Tibial nerve (tissue), 4 donors: ENCODE results near the gene CTNND2. TPM values are rescaled to one million over a fixed set of nuclear protein-coding genes. Genes with fewer than 3 reads are reported as not detected.

Source experiments
- DNase-seq, 2 donors: peaks; one replicate each; pipeline ENCODE4 v3.0.0-alpha.2; 2019; ENCODE audit warnings: low spot score in 2 of 2
- H3K27ac ChIP-seq, 4 donors: fragments of 200-600 bp; sonication (generic) in 3 of 4; one replicate each; pipeline ENCODE4 v1.5.1; 2017 to 2019; ENCODE audit warnings: mild to moderate bottlenecking in 1 of 4
- H3K27me3 ChIP-seq, 2 donors: fragments of 200-600 bp; sonication (generic) in 1 of 2; one replicate each; pipeline versions ENCODE4 v1.5.1 to v1.6.0; 2017 to 2019
- H3K36me3 ChIP-seq, 3 donors: fragments of 200-600 bp; sonication (generic); one replicate each; pipeline ENCODE4 v1.5.1; 2018 to 2019
- H3K4me1 ChIP-seq, 4 donors: fragments of 200-600 bp; sonication (generic) in 3 of 4; one replicate each; pipeline ENCODE4 v1.5.1; 2017 to 2019
- H3K4me3 ChIP-seq, 4 donors: fragments of 200-600 bp; sonication (generic) in 3 of 4; one replicate each; pipeline ENCODE4 v1.5.1; 2017 to 2019; ENCODE audit warnings: mild to moderate bottlenecking in 1 of 4, moderate library complexity in 1 of 4
- H3K9me3 ChIP-seq, 4 donors: fragments of 200-600 bp; sonication (generic) in 3 of 4; one replicate each; pipeline ENCODE4 v1.5.1; 2017 to 2019
- EP300 ChIP-seq, 2 donors: sonication (generic); formaldehyde crosslinking; IDR thresholded peaks; one replicate each; pipeline ENCODE4 v1.6.1; 2017; ENCODE audit warnings: antibody characterized with exemption in 2 of 2, mild to moderate bottlenecking in 1 of 2
- POLR2A ChIP-seq, 2 donors: fragments of 450-650 bp; IDR thresholded peaks; one replicate each; pipeline ENCODE4 v1.6.1; 2017; ENCODE audit warnings: antibody characterized with exemption in 2 of 2, mild to moderate bottlenecking in 2 of 2, moderate library complexity in 2 of 2
- WGBS, 2 donors: methylation state at CpG; one replicate each; pipeline ENCODE4 v1.1.5; 2018; 5-methylcytosine and 5-hydroxymethylcytosine counted together
- total RNA-seq, 4 donors: library from RNA; depleted of rRNA; stranded (reverse); fragments of >200 nt; gene quantifications; one replicate each; pipeline ENCODE4 v1.1.0, GENCODE V29; 2016
- TF ChIP-seq, protein P1 (sequence below), 5 experiments: fragments of 200-600 bp in 3 of 5; fragments of 450-650 bp in 2 of 5; sonication (generic) in 3 of 5; IDR thresholded peaks; one replicate each; pipeline ENCODE4 v1.5.1; 2016 to 2019; ENCODE audit warnings: antibody characterized with exemption in 5 of 5, mild to moderate bottlenecking in 3 of 5, moderate library complexity in 2 of 5

The CTNND2 gene
- total RNA-seq, 4 donors from 2014 or later = 1.5 to 5.7 (median 2.5) TPM; not detected in 1

DNA sequence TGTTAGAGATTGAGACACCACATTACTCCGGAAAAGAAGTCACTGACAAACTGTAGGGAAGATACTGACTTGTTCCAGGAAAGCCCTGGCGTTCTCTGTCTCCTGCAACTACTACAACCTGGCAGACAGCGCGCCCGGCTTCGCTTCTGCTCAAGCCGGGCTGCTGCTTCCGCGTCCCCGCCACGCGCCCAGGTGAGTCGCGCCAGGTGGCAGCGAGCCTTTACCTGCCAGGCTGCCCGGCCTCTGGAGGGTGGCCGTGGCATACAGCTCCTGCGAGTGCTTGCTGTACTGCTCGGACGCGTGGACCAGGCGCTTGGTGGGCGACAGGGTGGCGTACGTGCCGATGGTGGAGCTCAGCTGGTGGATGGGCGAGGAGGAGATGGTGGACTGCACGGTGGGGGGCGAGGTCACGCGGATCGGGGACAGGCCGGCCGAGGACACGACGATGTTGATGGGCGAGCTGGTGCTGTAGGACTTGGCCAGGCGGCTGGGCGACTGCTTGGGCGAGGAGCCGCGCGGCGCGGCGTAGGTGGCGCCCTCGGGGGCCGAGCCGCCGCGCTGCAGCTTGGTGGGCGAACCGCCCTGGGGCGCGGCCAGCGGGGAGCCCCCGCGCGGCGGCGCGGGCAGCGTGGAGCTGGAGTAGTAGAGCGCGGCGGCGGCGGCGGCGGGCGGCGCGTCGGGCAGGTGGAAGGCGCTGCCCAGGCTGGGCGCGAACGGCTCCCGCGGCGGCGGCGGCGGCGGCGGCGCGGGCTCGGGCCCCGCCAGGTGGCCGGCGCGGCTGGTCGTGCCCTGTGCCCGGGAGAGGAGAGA is 519.6 kb downstream of the CTNND2 start:
- DNase-seq = no peak
- WGBS, 2 donors = 7 to 10% methylated on average over 32 to 64 of the region's 96 CpGs
- Histone ChIP-seq H3K27ac (peak overlapping the region in 1 of 4 donors; percentile 55), H3K36me3 (no peaks in the 10 kb centered on the region), H3K27me3 (peaks cover 0 to 25% of the 10 kb centered on the region in 2 donors), H3K4me1 (peaks cover 0 to 21% (median 7%) of the 10 kb centered on the region in 4 donors), H3K9me3 (no peaks in the 10 kb centered on the region), H3K4me3 (peak overlapping the region; percentile 19 to 54 (median 31))
- TF ChIP-seq POLR2A (IDR thresholded peaks at IDR 0.05) (no peak), EP300 (IDR thresholded peaks at IDR 0.05) (no peak)
- TF ChIP-seq, protein P1, sequence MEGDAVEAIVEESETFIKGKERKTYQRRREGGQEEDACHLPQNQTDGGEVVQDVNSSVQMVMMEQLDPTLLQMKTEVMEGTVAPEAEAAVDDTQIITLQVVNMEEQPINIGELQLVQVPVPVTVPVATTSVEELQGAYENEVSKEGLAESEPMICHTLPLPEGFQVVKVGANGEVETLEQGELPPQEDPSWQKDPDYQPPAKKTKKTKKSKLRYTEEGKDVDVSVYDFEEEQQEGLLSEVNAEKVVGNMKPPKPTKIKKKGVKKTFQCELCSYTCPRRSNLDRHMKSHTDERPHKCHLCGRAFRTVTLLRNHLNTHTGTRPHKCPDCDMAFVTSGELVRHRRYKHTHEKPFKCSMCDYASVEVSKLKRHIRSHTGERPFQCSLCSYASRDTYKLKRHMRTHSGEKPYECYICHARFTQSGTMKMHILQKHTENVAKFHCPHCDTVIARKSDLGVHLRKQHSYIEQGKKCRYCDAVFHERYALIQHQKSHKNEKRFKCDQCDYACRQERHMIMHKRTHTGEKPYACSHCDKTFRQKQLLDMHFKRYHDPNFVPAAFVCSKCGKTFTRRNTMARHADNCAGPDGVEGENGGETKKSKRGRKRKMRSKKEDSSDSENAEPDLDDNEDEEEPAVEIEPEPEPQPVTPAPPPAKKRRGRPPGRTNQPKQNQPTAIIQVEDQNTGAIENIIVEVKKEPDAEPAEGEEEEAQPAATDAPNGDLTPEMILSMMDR (IDR thresholded peaks at IDR 0.05) = no peak

DNA sequence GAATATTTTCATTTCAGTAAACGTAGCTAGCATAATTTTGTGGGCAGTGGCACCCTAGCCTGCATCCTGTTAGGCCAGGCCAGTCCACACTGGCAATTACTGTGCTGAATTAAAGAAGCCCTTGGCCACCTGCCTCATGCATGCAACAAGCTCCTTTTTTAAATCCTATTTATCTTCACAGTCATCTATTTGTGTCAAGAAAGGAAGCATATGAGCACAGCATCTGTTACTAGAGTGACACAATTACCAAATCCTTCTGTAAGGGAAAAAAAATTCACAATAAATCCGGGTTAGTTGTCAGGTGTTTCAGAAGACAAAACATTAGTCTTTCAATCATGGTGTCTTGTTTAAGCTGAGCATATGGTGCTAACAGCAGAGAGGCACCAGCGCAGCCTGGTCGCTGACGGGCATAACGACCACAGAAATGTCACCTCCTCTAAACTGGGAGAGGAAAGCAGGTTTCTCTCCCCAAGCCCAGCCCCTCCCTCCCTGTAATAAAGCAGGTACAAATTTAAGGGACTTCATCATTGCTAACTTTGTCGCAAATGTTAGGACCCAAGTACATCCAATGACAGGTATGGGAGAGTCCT is 520.6 kb downstream of the CTNND2 start:
- H3K4me3 ChIP-seq = no peak overlapping the region
- no peak for TF ChIP-seq POLR2A (IDR thresholded peaks at IDR 0.05)
- TF ChIP-seq EP300 (IDR thresholded peaks at IDR 0.05) = no peak
- TF ChIP-seq, protein P1 (IDR thresholded peaks at IDR 0.05) = no peak
- H3K36me3 ChIP-seq = no peaks in the 10 kb centered on the region
- WGBS, 2 donors = 78% methylated on average over 7 of the region's 7 CpGs
- DNase-seq = no peak
- no peak overlapping the region for H3K27ac ChIP-seq
- no peaks in the 10 kb centered on the region for H3K9me3 ChIP-seq
- peaks cover 0 to 21% (median 7%) of the 10 kb centered on the region in 4 donors for H3K4me1 ChIP-seq
- peaks cover 0 to 25% of the 10 kb centered on the region in 2 donors for H3K27me3 ChIP-seq

DNA sequence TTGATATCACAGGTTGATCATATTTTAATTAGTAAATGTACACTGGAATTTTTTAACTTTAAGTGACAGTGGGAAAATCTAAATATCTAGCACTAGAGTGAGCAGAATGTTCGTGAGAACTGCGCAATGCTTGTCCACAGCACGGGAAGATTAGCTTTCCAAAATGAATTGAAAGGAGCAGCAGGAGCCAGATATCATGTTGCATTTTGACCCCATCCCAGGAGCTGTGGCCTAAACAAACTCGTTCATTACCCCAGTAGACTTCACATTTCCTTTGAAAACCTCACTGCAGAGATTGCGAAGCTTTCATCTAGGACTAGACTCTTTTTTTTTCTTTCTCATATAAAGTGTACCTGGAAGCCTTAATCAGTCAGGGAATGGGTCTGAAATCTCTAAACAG is 525.8 kb downstream of the CTNND2 start:
- no peak overlapping the region for H3K27ac ChIP-seq
- H3K27me3 ChIP-seq = peaks cover 0 to 2% of the 10 kb centered on the region in 2 donors
- no peak for DNase-seq
- H3K36me3 ChIP-seq = no peaks in the 10 kb centered on the region
- no peak overlapping the region for H3K4me3 ChIP-seq
- H3K9me3 ChIP-seq = no peaks in the 10 kb centered on the region
- H3K4me1 ChIP-seq = no peaks in the 10 kb centered on the region
- 75 to 76% methylated on average over 5 of the region's 5 CpGs for WGBS, 2 donors
- TF ChIP-seq EP300 (IDR thresholded peaks at IDR 0.05) (no peak), POLR2A (IDR thresholded peaks at IDR 0.05) (no peak)
- TF ChIP-seq, protein P1 (IDR thresholded peaks at IDR 0.05) = no peak

DNA sequence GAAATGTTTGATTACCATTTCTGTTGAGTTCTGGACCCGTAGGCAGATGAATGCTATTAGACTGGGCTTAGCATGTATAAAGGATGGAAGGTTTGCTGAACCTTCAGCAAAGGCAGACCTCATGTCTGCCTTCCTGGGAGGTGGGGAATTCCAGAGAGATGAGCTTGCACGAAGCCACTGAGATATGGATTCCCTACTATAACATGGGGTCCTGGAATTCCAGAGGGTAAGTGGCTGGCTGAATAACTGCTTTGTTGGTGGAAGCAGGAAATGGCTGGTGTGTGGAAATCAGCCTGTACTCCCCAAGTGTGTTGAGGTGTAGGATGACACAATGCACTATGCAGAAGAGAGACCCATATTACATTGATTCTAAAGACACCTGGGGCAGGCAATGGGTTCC is 526.4 kb downstream of the CTNND2 start:
- no peak for DNase-seq
- H3K9me3 ChIP-seq = no peaks in the 10 kb centered on the region
- 70 to 78% methylated on average over 2 of the region's 2 CpGs for WGBS, 2 donors
- H3K27me3 ChIP-seq = no peaks in the 10 kb centered on the region
- TF ChIP-seq POLR2A (IDR thresholded peaks at IDR 0.05) = no peak
- TF ChIP-seq EP300 (IDR thresholded peaks at IDR 0.05) = no peak
- TF ChIP-seq, protein P1 (IDR thresholded peaks at IDR 0.05) = no peak
- no peak overlapping the region for H3K27ac ChIP-seq
- no peaks in the 10 kb centered on the region for H3K4me1 ChIP-seq
- no peak overlapping the region for H3K4me3 ChIP-seq
- H3K36me3 ChIP-seq = no peaks in the 10 kb centered on the region

DNA sequence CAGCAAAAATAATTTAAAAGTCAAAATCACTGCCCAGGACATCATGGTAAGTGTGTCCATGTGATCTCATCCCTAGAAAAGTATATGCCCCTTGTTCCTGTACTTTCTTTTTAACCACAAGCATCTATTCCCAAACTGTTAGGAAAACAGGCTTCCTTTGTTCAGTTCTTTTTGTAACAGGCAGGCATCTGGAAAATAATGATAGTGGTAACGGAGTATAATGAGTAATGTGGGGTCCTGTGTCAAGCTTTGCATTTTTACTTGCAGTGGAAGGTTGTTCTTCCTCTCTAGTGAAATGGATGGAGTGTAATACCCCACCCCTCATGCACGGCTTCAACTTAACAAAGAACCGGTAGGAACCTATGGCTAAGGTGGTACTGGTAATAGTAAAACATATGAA is 532.1 kb downstream of the CTNND2 start:
- TF ChIP-seq POLR2A (IDR thresholded peaks at IDR 0.05) (no peak), EP300 (IDR thresholded peaks at IDR 0.05) (no peak)
- TF ChIP-seq, protein P1 (IDR thresholded peaks at IDR 0.05) = no peak
- Histone ChIP-seq H3K27ac (no peak overlapping the region), H3K4me3 (no peak overlapping the region), H3K4me1 (no peaks in the 10 kb centered on the region), H3K9me3 (no peaks in the 10 kb centered on the region), H3K27me3 (no peaks in the 10 kb centered on the region), H3K36me3 (no peaks in the 10 kb centered on the region)
- 71 to 72% methylated on average over 3 of the region's 3 CpGs for WGBS, 2 donors
- no peak for DNase-seq
